GM12878 (cell line): ENCODE measurements around the gene GTSF1L. TPM values are rescaled to one million over a fixed set of nuclear protein-coding genes. Genes with fewer than 3 reads are reported as not detected.
A peak's percentile ranks its signal among the peaks of the same experiment; 100 is the strongest.

Experiments used
- ATAC-seq: fragments of 200-7000 bp; cut with Tn5 transposase; 3 replicates; pipeline ENCODE4 v1.9.1; 2020; ENCODE audit warnings: mild to moderate bottlenecking, moderate library complexity
- BruUV-seq: library from RNA; stranded (reverse); fragments of 400-500 nt; replicated peaks from 2 replicates; lab custom pipeline; 2021; lab: Mats Ljungman, UMichigan
- CTCF ChIA-PET: fragments of 300-600 bp; sonication (Branson Sonifier 250); formaldehyde crosslinking; extraction: SDS; loops from one replicate; lab custom pipeline; 2021; ENCODE audit warnings: inconsistent platforms; lab: Yijun Ruan, JAX
- POLR2A ChIA-PET: fragments of 350-600 bp; formaldehyde crosslinking; extraction: SDS; loops from one replicate; lab custom pipeline; 2021; ENCODE audit warnings: inconsistent platforms; lab: Charles Lee
- RAD21 ChIA-PET: fragments of 300-600 bp; sonication (Branson Sonifier 250); formaldehyde crosslinking; loops from one replicate; lab custom pipeline; 2023; ENCODE audit warnings: antibody characterized with exemption; ENCODE audit not compliant: unreplicated experiment; lab: Charles Lee
- SMC1A ChIA-PET: fragments of 300-600 bp; sonication (Branson Sonifier 250); formaldehyde crosslinking; loops from one replicate; lab custom pipeline; 2023; ENCODE audit not compliant: unreplicated experiment, uncharacterized antibody; lab: Charles Lee
- DNase-seq: peaks from one replicate; pipeline ENCODE4 v3.0.0-alpha.2; 2011; ENCODE audit warnings: low read depth, low spot score
- FAIRE-seq: peaks from 3 replicates; lab custom pipeline; 2011; peaks lifted over from hg19 to GRCh38; lab: Jason Lieb, UNC
- H2AFZ ChIP-seq: 2 replicates; pipeline ENCODE4 v1.6.0; 2011; ENCODE audit warnings: low read depth, low read length, control low read depth; ENCODE audit not compliant: control insufficient read depth
- H3K27ac ChIP-seq: 2 replicates; pipeline ENCODE4 v1.5.1; 2011; ENCODE audit warnings: control low read depth; ENCODE audit not compliant: control insufficient read depth, insufficient read depth
- H3K27me3 ChIP-seq, 2 experiments: replicated peaks in 1 of 2; 2 replicates each; pipeline versions ENCODE4 v1.6.0 to v1.6.1; 2011; ENCODE audit warnings: low read length in 1 of 2; ENCODE audit not compliant: control insufficient read depth in 2 of 2, insufficient read depth in 2 of 2
- H3K36me3 ChIP-seq, 2 experiments: 2 replicates each; pipeline ENCODE4 v1.5.1; 2011; ENCODE audit warnings: low read length in 1 of 2; ENCODE audit not compliant: control insufficient read depth in 2 of 2, insufficient read depth in 2 of 2
- H3K4me1 ChIP-seq: 2 replicates; pipeline ENCODE4 v1.6.1; 2011; ENCODE audit warnings: mild to moderate bottlenecking, low read length, moderate library complexity, mixed read lengths; ENCODE audit not compliant: control insufficient read depth, insufficient read depth
- H3K4me2 ChIP-seq: 2 replicates; pipeline ENCODE4 v1.6.0; 2011; ENCODE audit warnings: control low read depth; ENCODE audit not compliant: control insufficient read depth, insufficient read depth
- H3K4me3 ChIP-seq: fragments of 200-600 bp; sonication (generic); 2 replicates; pipeline ENCODE4 v1.5.1; 2016
- H3K79me2 ChIP-seq: 2 replicates; pipeline ENCODE4 v1.6.0; 2011; ENCODE audit warnings: low read length; ENCODE audit not compliant: control insufficient read depth, insufficient read depth
- H3K9ac ChIP-seq: 2 replicates; pipeline ENCODE4 v1.8.0; 2011; ENCODE audit warnings: low read length, control low read depth, mixed read lengths; ENCODE audit not compliant: control insufficient read depth, insufficient read depth
- H3K9me3 ChIP-seq: replicated peaks from 3 replicates; pipeline ENCODE4 v1.5.1; 2011; ENCODE audit warnings: mild to moderate bottlenecking, low read length; ENCODE audit not compliant: control insufficient read depth, insufficient read depth
- H4K20me1 ChIP-seq: 2 replicates; pipeline ENCODE4 v1.6.0; 2011; ENCODE audit not compliant: control insufficient read depth, insufficient read depth
- BCL3 ChIP-seq: IDR thresholded peaks from 2 replicates; pipeline ENCODE4 v1.6.1; 2011; ENCODE audit warnings: borderline replicate concordance, low read depth, mild to moderate bottlenecking, moderate library complexity, low read length; ENCODE audit not compliant: insufficient read depth, poor library complexity, severe bottlenecking
- BMI1 ChIP-seq: fragments of 450-650 bp; IDR thresholded peaks from 2 replicates; pipeline ENCODE4 v1.6.1; 2016; ENCODE audit warnings: mild to moderate bottlenecking, moderate library complexity, borderline replicate concordance
- DPF2 ChIP-seq: fragments of 450-650 bp; IDR thresholded peaks from 2 replicates; pipeline ENCODE4 v1.6.1; 2017; ENCODE audit warnings: mild to moderate bottlenecking
- NR2C2 ChIP-seq: IDR thresholded peaks from 2 replicates; pipeline ENCODE4 v1.6.1; 2011; ENCODE audit warnings: borderline replicate concordance, low read depth; ENCODE audit not compliant: control insufficient read depth, insufficient read length
- PRDM15 ChIP-seq: fragments of 450-650 bp; formaldehyde crosslinking; IDR thresholded peaks from 2 replicates; pipeline ENCODE4 v1.4.0; 2020; ENCODE audit warnings: mild to moderate bottlenecking, moderate library complexity
- RAD51 ChIP-seq: fragments of 450-650 bp; IDR thresholded peaks from 2 replicates; pipeline ENCODE4 v1.6.1; 2016; ENCODE audit warnings: moderate library complexity, mild to moderate bottlenecking, inconsistent platforms
- SMC3 ChIP-seq: IDR thresholded peaks from 2 replicates; pipeline ENCODE4 v1.6.1; 2011; ENCODE audit warnings: low read length, improper control_type of control experiment, borderline replicate concordance
- SPI1 ChIP-seq: IDR thresholded peaks from 2 replicates; pipeline ENCODE4 v1.6.1; 2011; ENCODE audit warnings: low read depth, mild to moderate bottlenecking, low read length, moderate library complexity, borderline replicate concordance; ENCODE audit not compliant: insufficient read depth
- WRNIP1 ChIP-seq: IDR thresholded peaks from 2 replicates; pipeline ENCODE4 v1.6.1; 2011; ENCODE audit warnings: low read depth, low read length, improper control_type of control experiment, borderline replicate concordance
- WGBS: methylation state at CpG from one replicate; pipeline ENCODE4 v1.1.6; 2016; ENCODE audit warnings: low lambda C conversion rate; ENCODE audit not compliant: insufficient replicate concordance, insufficient coverage; ENCODE audit errors: missing lambda C conversion rate; 5-methylcytosine and 5-hydroxymethylcytosine counted together
- in situ Hi-C: fragments of 300-500 bp; cut with MboI; formaldehyde crosslinking; loops from 9 replicates; pipeline ENCODE4 v1.14.3; 2018; ENCODE audit warnings: mixed read lengths
- intact Hi-C: fragments of 100-400 bp; cut with micrococcal nuclease; formaldehyde crosslinking; loops from one replicate; pipeline ENCODE4 v1.14.2; 2022; ENCODE audit not compliant: unreplicated experiment
- polyA plus RNA-seq, 11 experiments: library from polyadenylated mRNA; depleted of rRNA in 4 of 11; unstranded in 6 of 11; stranded (reverse) in 5 of 11; fragments of >200 nt; fragmentation: Nextera tagmentation in 4 of 11; fragmentation: Illumina TruSeq in 1 of 11; extraction: Ambion mirVana in 4 of 11; extraction: Trizol in 1 of 11; gene quantifications; 1 replicate in 1 of 11; 2 replicates in 10 of 11; pipeline versions ENCODE4 v1.2.1 to v1.2.3, GENCODE V29; 2011 to 2016; ENCODE audit warnings: inconsistent platforms in 2 of 11, missing spikeins in 2 of 11, low read depth in 1 of 11
- total RNA-seq, 4 experiments: library from RNA; depleted of rRNA in 3 of 4; stranded (reverse); fragments of >200 nt in 3 of 4; fragmentation: Illumina TruSeq in 1 of 4; extraction: Trizol in 1 of 4; gene quantifications; 2 replicates each; pipeline versions ENCODE4 v1.2.1 to v1.2.3, GENCODE V29; 2013 to 2021
- TF ChIP-seq, protein P1 (sequence below): fragments of 450-650 bp; IDR thresholded peaks from 2 replicates; pipeline ENCODE4 v1.6.1; 2017; ENCODE audit warnings: mild to moderate bottlenecking, moderate library complexity
- TF ChIP-seq, protein P2 (sequence below): IDR thresholded peaks from 2 replicates; pipeline ENCODE4 v1.6.1; 2011; ENCODE audit warnings: low read depth, low read length, improper control_type of control experiment, borderline replicate concordance

The GTSF1L gene
- total and polyA plus RNA-seq, 10 of the 15 experiments (the other 5 are each of a cell fraction or from before 2014, with no cell fraction given): 0.56 to 2.4 (median 1.3) TPM

GRCh38 chr20:43710370-43711044 lies 16.3 kb downstream of the GTSF1L start (continued):
- TF ChIP-seq, protein P1, sequence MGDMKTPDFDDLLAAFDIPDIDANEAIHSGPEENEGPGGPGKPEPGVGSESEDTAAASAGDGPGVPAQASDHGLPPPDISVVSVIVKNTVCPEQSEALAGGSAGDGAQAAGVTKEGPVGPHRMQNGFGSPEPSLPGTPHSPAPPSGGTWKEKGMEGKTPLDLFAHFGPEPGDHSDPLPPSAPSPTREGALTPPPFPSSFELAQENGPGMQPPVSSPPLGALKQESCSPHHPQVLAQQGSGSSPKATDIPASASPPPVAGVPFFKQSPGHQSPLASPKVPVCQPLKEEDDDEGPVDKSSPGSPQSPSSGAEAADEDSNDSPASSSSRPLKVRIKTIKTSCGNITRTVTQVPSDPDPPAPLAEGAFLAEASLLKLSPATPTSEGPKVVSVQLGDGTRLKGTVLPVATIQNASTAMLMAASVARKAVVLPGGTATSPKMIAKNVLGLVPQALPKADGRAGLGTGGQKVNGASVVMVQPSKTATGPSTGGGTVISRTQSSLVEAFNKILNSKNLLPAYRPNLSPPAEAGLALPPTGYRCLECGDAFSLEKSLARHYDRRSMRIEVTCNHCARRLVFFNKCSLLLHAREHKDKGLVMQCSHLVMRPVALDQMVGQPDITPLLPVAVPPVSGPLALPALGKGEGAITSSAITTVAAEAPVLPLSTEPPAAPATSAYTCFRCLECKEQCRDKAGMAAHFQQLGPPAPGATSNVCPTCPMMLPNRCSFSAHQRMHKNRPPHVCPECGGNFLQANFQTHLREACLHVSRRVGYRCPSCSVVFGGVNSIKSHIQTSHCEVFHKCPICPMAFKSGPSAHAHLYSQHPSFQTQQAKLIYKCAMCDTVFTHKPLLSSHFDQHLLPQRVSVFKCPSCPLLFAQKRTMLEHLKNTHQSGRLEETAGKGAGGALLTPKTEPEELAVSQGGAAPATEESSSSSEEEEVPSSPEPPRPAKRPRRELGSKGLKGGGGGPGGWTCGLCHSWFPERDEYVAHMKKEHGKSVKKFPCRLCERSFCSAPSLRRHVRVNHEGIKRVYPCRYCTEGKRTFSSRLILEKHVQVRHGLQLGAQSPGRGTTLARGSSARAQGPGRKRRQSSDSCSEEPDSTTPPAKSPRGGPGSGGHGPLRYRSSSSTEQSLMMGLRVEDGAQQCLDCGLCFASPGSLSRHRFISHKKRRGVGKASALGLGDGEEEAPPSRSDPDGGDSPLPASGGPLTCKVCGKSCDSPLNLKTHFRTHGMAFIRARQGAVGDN: peak; percentile 79
- peak; percentile 86 for TF ChIP-seq RAD51

DNA sequence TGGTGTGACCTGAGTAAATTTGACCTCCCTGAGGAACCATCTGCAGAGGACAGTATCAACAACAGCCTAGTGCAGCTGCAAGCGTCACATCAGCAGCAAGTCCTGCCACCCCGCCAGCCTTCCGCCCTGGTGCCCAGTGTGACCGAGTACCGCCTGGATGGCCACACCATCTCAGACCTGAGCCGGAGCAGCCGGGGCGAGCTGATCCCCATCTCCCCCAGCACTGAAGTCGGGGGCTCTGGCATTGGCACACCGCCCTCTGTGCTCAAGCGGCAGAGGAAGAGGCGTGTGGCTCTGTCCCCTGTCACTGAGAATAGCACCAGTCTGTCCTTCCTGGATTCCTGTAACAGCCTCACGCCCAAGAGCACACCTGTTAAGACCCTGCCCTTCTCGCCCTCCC lies 24.3 kb downstream of the GTSF1L start:
- TSS peak; percentile 46 for BruUV-seq
- in situ Hi-C loops (no loop called here), intact Hi-C loops (no loop called here)
- H3K9ac ChIP-seq: no peak overlapping the region
- ATAC-seq (no peak), DNase-seq (no peak), FAIRE-seq (no peak)
- H3K79me2 ChIP-seq: no peaks in the 10 kb centered on the region
- WGBS: 98% methylated on average over 14 of the region's 14 CpGs
- no peaks in the 10 kb centered on the region for H3K27me3 ChIP-seq
- no peak overlapping the region for H2AFZ ChIP-seq
- no peak overlapping the region for H3K27ac ChIP-seq
- POLR2A ChIA-PET: no interaction called here
- H4K20me1 ChIP-seq: no peaks in the 10 kb centered on the region
- SMC1A ChIA-PET: no interaction called here
- H3K9me3 ChIP-seq: no peaks in the 10 kb centered on the region
- H3K4me3 ChIP-seq: no peak overlapping the region
- H3K36me3 ChIP-seq: peaks cover 34 to 45% of the 10 kb centered on the region in 2 experiments; a peak in 3 of 4 replicates
- H3K4me1 ChIP-seq: no peaks in the 10 kb centered on the region
- CTCF ChIA-PET: no interaction called here
- RAD21 ChIA-PET: no interaction called here
- no peak overlapping the region for H3K4me2 ChIP-seq
- TF ChIP-seq BMI1: no peak
- TF ChIP-seq SMC3: no peak
- no peak for TF ChIP-seq PRDM15
- TF ChIP-seq DPF2: no peak
- TF ChIP-seq SPI1: no peak
- TF ChIP-seq BCL3: no peak
- TF ChIP-seq WRNIP1: no peak
- TF ChIP-seq, protein P2, sequence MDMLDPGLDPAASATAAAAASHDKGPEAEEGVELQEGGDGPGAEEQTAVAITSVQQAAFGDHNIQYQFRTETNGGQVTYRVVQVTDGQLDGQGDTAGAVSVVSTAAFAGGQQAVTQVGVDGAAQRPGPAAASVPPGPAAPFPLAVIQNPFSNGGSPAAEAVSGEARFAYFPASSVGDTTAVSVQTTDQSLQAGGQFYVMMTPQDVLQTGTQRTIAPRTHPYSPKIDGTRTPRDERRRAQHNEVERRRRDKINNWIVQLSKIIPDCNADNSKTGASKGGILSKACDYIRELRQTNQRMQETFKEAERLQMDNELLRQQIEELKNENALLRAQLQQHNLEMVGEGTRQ: no peak
- no peak for TF ChIP-seq NR2C2
